Non-pigmented ciliary epithelial cell (primary cell): ENCODE measurements around the gene CPA3.

Experiments used
- DNase-seq: peaks from one replicate; pipeline ENCODE4 v3.0.0-alpha.2; 2010; ENCODE audit warnings: low read depth

CPA3 gene

GRCh38 chr3:148922467-148922866 is 57.4 kb downstream of the CPA3 start:
- DNase-seq = no peak

GRCh38 chr3:148923592-148923991 is 58.5 kb downstream of the CPA3 start:
- DNase-seq = no peak

- DNase-seq = no peak
Measured at GRCh38 chr3:148924562-148924961, 59.5 kb downstream of the CPA3 start.

- DNase-seq = no peak
Measured at GRCh38 chr3:148925845-148926244, 60.7 kb downstream of the CPA3 start.

GRCh38 chr3:148930752-148931151 is 65.7 kb downstream of the CPA3 start:
- peak; percentile 66 for DNase-seq

GRCh38 chr3:148931574-148931973 is 66.5 kb downstream of the CPA3 start:
- no peak for DNase-seq

- no peak for DNase-seq
Measured at GRCh38 chr3:148932972-148933371, 67.9 kb downstream of the CPA3 start.

- DNase-seq = peak; percentile 45
Measured at GRCh38 chr3:148937467-148938255, 72.6 kb downstream of the CPA3 start.

- DNase-seq = no peak
Measured at GRCh38 chr3:148938306-148938705, 73.2 kb downstream of the CPA3 start.

- DNase-seq = no peak
Measured at GRCh38 chr3:148938936-148939335, 73.8 kb downstream of the CPA3 start.

GRCh38 chr3:148940983-148941382 is 75.9 kb downstream of the CPA3 start:
- no peak for DNase-seq

GRCh38 chr3:148943506-148944205 is 78.6 kb downstream of the CPA3 start:
- DNase-seq = peak; percentile 75

- DNase-seq = no peak
Measured at GRCh38 chr3:148945116-148945515, 80.0 kb downstream of the CPA3 start.
